ENCODE data around the gene MYOF. TPM values are rescaled to one million over a fixed set of nuclear protein-coding genes. Genes with fewer than 3 reads are reported as not detected.

The MYOF gene
- total RNA-seq, 5 donors from 2014 or later (not counting 1 experiment from before 2014, with no cell fraction given) = 0.65 to 1.1 (median 0.86) TPM

DNA sequence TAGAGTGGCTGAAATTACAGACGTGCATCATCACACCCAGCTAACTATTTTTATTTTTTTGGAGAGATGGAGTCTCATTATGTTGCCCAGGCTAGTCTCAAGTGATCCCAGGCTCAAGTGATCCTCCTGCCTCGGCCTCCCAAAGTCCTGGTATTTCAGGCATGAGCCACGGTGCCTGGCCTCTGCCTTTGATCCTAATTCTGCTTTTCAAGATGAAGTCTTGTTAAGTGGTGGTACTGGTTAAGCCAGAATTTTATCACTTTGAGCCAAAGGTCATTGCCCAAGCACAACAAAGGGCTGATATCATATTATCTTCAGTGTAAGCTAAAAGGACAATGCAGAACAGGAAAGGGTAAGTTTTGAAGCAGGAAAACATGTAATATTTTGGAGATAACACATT lies 64.2 kb downstream of the MYOF start:
- no peaks in the 10 kb centered on the region for H3K36me3 ChIP-seq (ENCODE audit: control insufficient read depth in 2 of 2, extremely low read depth in 1 of 2, insufficient read depth in 1 of 2, low read length in 1 of 2)
- DNase-seq = no peak

DNA sequence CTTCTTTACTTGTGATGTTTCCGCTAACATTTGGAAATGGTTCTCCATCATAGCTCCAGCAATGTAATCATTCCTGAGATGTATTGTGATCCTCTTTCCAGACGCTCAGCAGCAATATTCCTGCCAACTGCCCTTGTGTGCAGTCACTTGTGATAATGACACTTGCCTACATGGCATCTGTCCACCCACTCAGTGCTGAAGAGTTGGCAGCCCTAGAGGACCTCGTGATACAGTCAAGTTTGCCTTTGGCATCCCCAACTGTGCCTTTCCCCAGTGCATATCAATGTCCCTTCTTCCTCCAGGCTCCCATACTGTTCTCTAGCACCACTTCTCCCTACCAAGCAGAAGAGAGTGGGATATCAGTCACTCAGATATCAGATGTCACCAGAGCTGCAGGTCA lies 64.9 kb downstream of the MYOF start:
- Mint-ChIP-seq H3K4me3 (no peak overlapping the region), H3K36me3 (no peaks in the 10 kb centered on the region), H3K4me1 (peaks cover 39 to 46% (median 44%) of the 10 kb centered on the region in 3 donors), H3K27me3 (no peaks in the 10 kb centered on the region), H3K9me3 (no peaks in the 10 kb centered on the region), H3K27ac (no peak overlapping the region)
- H3K9me3 ChIP-seq = no peaks in the 10 kb centered on the region
- no peak for DNase-seq
- H3K36me3 ChIP-seq (ENCODE audit: control insufficient read depth in 2 of 2, extremely low read depth in 1 of 2, insufficient read depth in 1 of 2, low read length in 1 of 2) = no peaks in the 10 kb centered on the region
- ChIA-PET POLR2A (interaction anchor here in 1 of 2 donors (0.6 kb wide), 1 partner anchor 194 kb away, joined by 9 read pairs; no protein-coding TSS in a partner anchor), CTCF (interaction anchor here in 1 of 2 donors (0.7 to 1.0 kb wide), 2 partner anchors 9 to 85 kb away, joined by 3 read pairs; no protein-coding TSS in a partner anchor)
- no peak overlapping the region for H3K27ac ChIP-seq (ENCODE audit: low read length)
- no peak overlapping the region for H3K4me3 ChIP-seq (ENCODE audit: control insufficient read depth in 1 of 2, extremely low read depth in 1 of 2, low read length in 1 of 2)
- ATAC-seq (replicated peaks in 1 of 4) = no peak
- H3K27me3 ChIP-seq (replicated peaks in 1 of 2; ENCODE audit: control insufficient read depth in 2 of 2, extremely low read depth in 1 of 2, insufficient read depth in 2 of 2, low read length in 1 of 2) = no peaks in the 10 kb centered on the region
- H3K4me1 ChIP-seq (ENCODE audit: control insufficient read depth in 1 of 2, extremely low read depth in 1 of 2, insufficient read depth in 2 of 2, low read length in 2 of 2) = peaks cover 22 to 29% of the 10 kb centered on the region in 2 experiments
- 100% methylated on average over 2 of the region's 3 CpGs for WGBS (ENCODE audit: insufficient coverage)

More for the DNA sequence above, 64.2 kb downstream of the MYOF start:
- 61% methylated on average over 2 of the region's 3 CpGs for WGBS (ENCODE audit: insufficient coverage)
- CTCF ChIA-PET = interaction anchor here in 1 of 2 donors (1.0 kb wide), 1 partner anchor 8 kb away, joined by 3 read pairs; no protein-coding TSS in a partner anchor
- Histone ChIP-seq H3K4me1 (ENCODE audit: control insufficient read depth in 1 of 2, extremely low read depth in 1 of 2, insufficient read depth in 2 of 2, low read length in 2 of 2) (peaks cover 16 to 22% of the 10 kb centered on the region in 2 experiments), H3K4me3 (ENCODE audit: control insufficient read depth in 1 of 2, extremely low read depth in 1 of 2, low read length in 1 of 2) (no peak overlapping the region), H3K27ac (ENCODE audit: low read length) (no peak overlapping the region), H3K27me3 (replicated peaks in 1 of 2; ENCODE audit: control insufficient read depth in 2 of 2, extremely low read depth in 1 of 2, insufficient read depth in 2 of 2, low read length in 1 of 2) (no peaks in the 10 kb centered on the region), H3K9me3 (no peaks in the 10 kb centered on the region)
- Mint-ChIP-seq H3K27me3 (no peaks in the 10 kb centered on the region), H3K27ac (no peak overlapping the region), H3K4me3 (no peak overlapping the region), H3K36me3 (no peaks in the 10 kb centered on the region), H3K4me1 (peaks cover 33 to 40% (median 38%) of the 10 kb centered on the region in 3 donors), H3K9me3 (no peaks in the 10 kb centered on the region)
- no peak for ATAC-seq (replicated peaks in 1 of 4)
- POLR2A ChIA-PET = no interaction called here

DNA sequence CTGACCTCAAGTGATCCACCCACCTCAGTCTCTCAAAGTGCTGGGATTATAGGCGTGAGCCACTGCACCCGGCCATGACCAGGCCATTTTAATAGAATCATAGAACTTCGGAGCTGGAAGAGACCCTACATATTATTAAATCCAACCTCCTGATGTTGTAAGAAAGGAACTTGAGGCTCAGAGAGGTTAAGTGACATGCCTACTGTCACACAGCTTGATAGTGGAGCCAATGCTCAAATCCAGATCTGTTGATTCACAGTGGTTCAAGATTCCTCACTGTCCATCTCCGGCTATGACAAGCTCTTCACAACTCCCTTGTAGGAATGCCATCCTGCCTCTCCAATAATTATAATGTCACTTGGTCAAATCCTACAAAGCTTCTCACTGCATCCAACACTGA lies 65.3 kb downstream of the MYOF start:
- H3K27me3 Mint-ChIP-seq = no peaks in the 10 kb centered on the region
- Histone ChIP-seq H3K4me1 (ENCODE audit: control insufficient read depth in 1 of 2, extremely low read depth in 1 of 2, insufficient read depth in 2 of 2, low read length in 2 of 2) (peaks cover 27 to 33% of the 10 kb centered on the region in 2 experiments), H3K9me3 (no peaks in the 10 kb centered on the region), H3K36me3 (ENCODE audit: control insufficient read depth in 2 of 2, extremely low read depth in 1 of 2, insufficient read depth in 1 of 2, low read length in 1 of 2) (no peaks in the 10 kb centered on the region), H3K27me3 (replicated peaks in 1 of 2; ENCODE audit: control insufficient read depth in 2 of 2, extremely low read depth in 1 of 2, insufficient read depth in 2 of 2, low read length in 1 of 2) (no peaks in the 10 kb centered on the region), H3K4me3 (ENCODE audit: control insufficient read depth in 1 of 2, extremely low read depth in 1 of 2, low read length in 1 of 2) (no peak overlapping the region), H3K27ac (ENCODE audit: low read length) (no peak overlapping the region)
- ChIA-PET POLR2A (no interaction called here), CTCF (interaction anchor here (0.7 to 1.0 kb wide), 3 partner anchors 9 to 85 kb away, joined by 3 to 4 read pairs (median 3); no protein-coding TSS in a partner anchor)
- H3K9me3 Mint-ChIP-seq = no peaks in the 10 kb centered on the region
- WGBS (ENCODE audit: insufficient coverage) = 100% methylated on average over 1 of the region's 4 CpGs
- DNase-seq = no peak
- ATAC-seq (replicated peaks in 1 of 4) = no peak
- no peaks in the 10 kb centered on the region for H3K36me3 Mint-ChIP-seq
- no peak overlapping the region for H3K4me3 Mint-ChIP-seq
- H3K4me1 Mint-ChIP-seq = peaks cover 44 to 46% (median 44%) of the 10 kb centered on the region in 3 donors
- no peak overlapping the region for H3K27ac Mint-ChIP-seq

DNA sequence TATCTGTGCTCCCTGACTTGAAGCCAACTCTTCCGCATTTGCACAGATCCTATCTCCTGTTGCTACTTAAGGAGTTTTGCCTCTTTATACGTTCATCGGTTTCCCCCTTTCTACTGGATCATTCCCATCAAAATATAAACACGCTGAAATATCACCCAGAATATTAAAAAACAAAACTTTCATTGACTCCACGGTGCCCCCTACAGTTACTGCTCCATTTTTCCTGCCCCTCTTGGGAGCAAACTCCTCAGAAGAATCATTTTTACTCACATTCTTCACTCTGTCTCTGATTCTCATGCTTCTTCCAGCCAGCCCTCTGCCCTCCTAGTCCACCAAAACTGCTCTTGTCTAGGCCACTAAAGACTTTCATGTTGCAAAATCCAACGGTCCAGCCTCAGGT lies 66.4 kb downstream of the MYOF start:
- CTCF ChIA-PET = no interaction called here

DNA sequence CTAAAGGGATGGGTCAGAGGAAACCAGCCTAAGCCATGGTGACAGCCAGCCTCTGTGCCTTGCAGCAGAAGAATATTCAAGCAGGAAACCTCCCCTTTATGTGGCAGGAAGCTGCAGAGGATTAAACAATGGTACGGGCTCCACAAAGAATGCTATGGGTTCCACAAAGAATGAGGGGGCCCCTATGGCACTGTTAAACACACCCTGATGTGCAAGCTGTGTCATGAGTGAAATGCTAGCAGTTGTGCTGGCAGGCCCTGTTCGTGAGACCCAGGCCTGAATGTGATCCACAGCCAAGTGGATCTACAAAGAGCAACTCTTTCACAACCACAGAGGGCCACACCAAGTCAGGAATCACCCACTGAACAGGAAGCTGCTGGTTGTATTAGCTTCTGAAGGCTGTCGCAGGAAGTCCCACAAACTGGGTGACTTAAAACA lies 68.9 kb downstream of the MYOF start:
- Mint-ChIP-seq H3K4me1 (peaks cover 70 to 74% (median 72%) of the 10 kb centered on the region in 3 donors), H3K27ac (peak overlapping the region; percentile 87 to 91), H3K4me3 (peak overlapping the region; percentile 43 to 65 (median 48)), H3K27me3 (no peaks in the 10 kb centered on the region), H3K36me3 (no peaks in the 10 kb centered on the region), H3K9me3 (no peaks in the 10 kb centered on the region)
- peak; percentile 7 to 63 (median 28) for DNase-seq
- Histone ChIP-seq H3K4me3 (ENCODE audit: control insufficient read depth in 1 of 2, extremely low read depth in 1 of 2, low read length in 1 of 2) (peak overlapping the region in 1 of 2 donors; percentile 52), H3K27me3 (replicated peaks in 1 of 2; ENCODE audit: control insufficient read depth in 2 of 2, extremely low read depth in 1 of 2, insufficient read depth in 2 of 2, low read length in 1 of 2) (no peaks in the 10 kb centered on the region), H3K9me3 (no peaks in the 10 kb centered on the region), H3K27ac (ENCODE audit: low read length) (peak overlapping the region; percentile 72), H3K36me3 (ENCODE audit: control insufficient read depth in 2 of 2, extremely low read depth in 1 of 2, insufficient read depth in 1 of 2, low read length in 1 of 2) (no peaks in the 10 kb centered on the region), H3K4me1 (ENCODE audit: control insufficient read depth in 1 of 2, extremely low read depth in 1 of 2, insufficient read depth in 2 of 2, low read length in 2 of 2) (peaks cover 50 to 63% of the 10 kb centered on the region in 2 experiments)
- CTCF ChIA-PET = interaction anchor here in 1 of 2 donors (1.0 to 1.2 kb wide), 3 partner anchors 37 to 69 kb away, joined by 3 to 6 read pairs (median 3); partner anchors contain the start of gene MYOF
- POLR2A ChIA-PET = interaction anchor here (0.5 kb wide), 2 partner anchors 36 to 63 kb away, joined by 4 to 7 read pairs; no protein-coding TSS in a partner anchor
- WGBS (ENCODE audit: insufficient coverage) = 0% methylated on average over 2 of the region's 3 CpGs
- peak; percentile 88 to 94 (median 91) for ATAC-seq (replicated peaks in 1 of 4)

More for the DNA sequence above, 66.4 kb downstream of the MYOF start:
- peaks cover 35 to 43% of the 10 kb centered on the region in 2 experiments for H3K4me1 ChIP-seq (ENCODE audit: control insufficient read depth in 1 of 2, extremely low read depth in 1 of 2, insufficient read depth in 2 of 2, low read length in 2 of 2)
- peak overlapping the region in 1 of 3 donors; percentile 14 for H3K4me3 Mint-ChIP-seq
- H3K36me3 Mint-ChIP-seq = no peaks in the 10 kb centered on the region
- POLR2A ChIA-PET = no interaction called here
- no peak overlapping the region for H3K27ac ChIP-seq (ENCODE audit: low read length)
- no peaks in the 10 kb centered on the region for H3K9me3 ChIP-seq
- H3K27me3 ChIP-seq (replicated peaks in 1 of 2; ENCODE audit: control insufficient read depth in 2 of 2, extremely low read depth in 1 of 2, insufficient read depth in 2 of 2, low read length in 1 of 2) = no peaks in the 10 kb centered on the region
- no peaks in the 10 kb centered on the region for H3K9me3 Mint-ChIP-seq
- no peaks in the 10 kb centered on the region for H3K36me3 ChIP-seq (ENCODE audit: control insufficient read depth in 2 of 2, extremely low read depth in 1 of 2, insufficient read depth in 1 of 2, low read length in 1 of 2)
- H3K27ac Mint-ChIP-seq = peak overlapping the region in 1 of 2 donors; percentile 80
- no peaks in the 10 kb centered on the region for H3K27me3 Mint-ChIP-seq
- DNase-seq (no peak), ATAC-seq (replicated peaks in 1 of 4) (no peak)
- H3K4me1 Mint-ChIP-seq = peaks cover 47 to 52% (median 50%) of the 10 kb centered on the region in 3 donors
- 92% methylated on average over 6 of the region's 6 CpGs for WGBS (ENCODE audit: insufficient coverage)
- no peak overlapping the region for H3K4me3 ChIP-seq (ENCODE audit: control insufficient read depth in 1 of 2, extremely low read depth in 1 of 2, low read length in 1 of 2)

DNA sequence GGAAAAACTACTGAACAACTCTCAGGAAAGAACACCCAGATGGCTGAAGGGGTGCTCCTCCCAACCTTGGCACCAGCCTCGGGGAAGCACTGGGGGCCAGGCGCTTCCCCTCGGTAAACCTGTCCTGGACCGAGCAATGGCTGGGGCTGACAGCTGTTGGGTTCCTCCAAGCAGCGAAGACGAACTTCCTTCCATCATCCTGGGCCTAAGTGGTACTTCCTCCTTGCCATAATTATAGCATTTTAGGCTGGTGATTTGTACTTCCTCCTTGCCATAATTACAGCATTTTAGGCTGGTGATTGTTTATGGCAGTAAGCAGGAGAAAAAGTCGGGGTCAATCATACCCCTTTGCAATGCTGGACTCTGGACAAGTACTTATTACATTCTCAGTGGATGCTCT lies 69.3 kb downstream of the MYOF start:
- Mint-ChIP-seq H3K27me3 (no peaks in the 10 kb centered on the region), H3K4me3 (peak overlapping the region in 1 of 3 donors; percentile 65), H3K27ac (peak overlapping the region; percentile 87 to 91), H3K36me3 (no peaks in the 10 kb centered on the region), H3K4me1 (peaks cover 70 to 74% (median 72%) of the 10 kb centered on the region in 3 donors), H3K9me3 (no peaks in the 10 kb centered on the region)
- Histone ChIP-seq H3K4me1 (ENCODE audit: control insufficient read depth in 1 of 2, extremely low read depth in 1 of 2, insufficient read depth in 2 of 2, low read length in 2 of 2) (peaks cover 50 to 63% of the 10 kb centered on the region in 2 experiments), H3K36me3 (ENCODE audit: control insufficient read depth in 2 of 2, extremely low read depth in 1 of 2, insufficient read depth in 1 of 2, low read length in 1 of 2) (no peaks in the 10 kb centered on the region), H3K27ac (ENCODE audit: low read length) (peak overlapping the region; percentile 72), H3K4me3 (ENCODE audit: control insufficient read depth in 1 of 2, extremely low read depth in 1 of 2, low read length in 1 of 2) (peak overlapping the region in 1 of 2 donors; percentile 52), H3K27me3 (replicated peaks in 1 of 2; ENCODE audit: control insufficient read depth in 2 of 2, extremely low read depth in 1 of 2, insufficient read depth in 2 of 2, low read length in 1 of 2) (no peaks in the 10 kb centered on the region), H3K9me3 (no peaks in the 10 kb centered on the region)
- ATAC-seq (replicated peaks in 1 of 4) (peak; percentile 1 to 15 (median 11)), DNase-seq (no peak)
- ChIA-PET POLR2A (no interaction called here), CTCF (interaction anchor here in 1 of 2 donors (1.0 to 1.2 kb wide), 2 partner anchors 37 to 69 kb away, joined by 3 to 6 read pairs; partner anchors contain the start of gene MYOF)
- 40% methylated on average over 1 of the region's 7 CpGs for WGBS (ENCODE audit: insufficient coverage)
